Fibroblast of lung (primary cell): Measurements from ENCODE around the gene PALM. TPM values are rescaled to one million over a fixed set of nuclear protein-coding genes. Genes with fewer than 3 reads are reported as not detected.

ENCODE experiments used
- DNase-seq, 2 donors: peaks; one replicate each; pipeline versions ENCODE4 v3.0.0 to v3.0.0-alpha.2; 2010; ENCODE audit warnings: low read depth in 2 of 2
- H2AFZ ChIP-seq: 2 replicates; pipeline ENCODE4 v1.5.1; 2012; ENCODE audit warnings: low read length, control low read depth, inconsistent platforms
- H3K27ac ChIP-seq: 2 replicates; pipeline ENCODE4 v1.5.1; 2011; ENCODE audit warnings: low read length, control low read depth; ENCODE audit not compliant: insufficient read depth
- H3K27me3 ChIP-seq: 2 replicates; pipeline ENCODE4 v1.5.1; 2011; ENCODE audit warnings: mild to moderate bottlenecking, low read length; ENCODE audit not compliant: control insufficient read depth, insufficient read depth
- H3K36me3 ChIP-seq: 2 replicates; pipeline ENCODE4 v1.5.1; 2011; ENCODE audit warnings: low read length; ENCODE audit not compliant: control insufficient read depth, insufficient read depth
- H3K4me1 ChIP-seq: 2 replicates; pipeline ENCODE4 v1.5.1; 2011; ENCODE audit warnings: low read length; ENCODE audit not compliant: control insufficient read depth, insufficient read depth; ENCODE audit errors: extremely low read depth
- H3K4me2 ChIP-seq: 2 replicates; pipeline ENCODE4 v1.5.1; 2011; ENCODE audit warnings: low read length, control low read depth; ENCODE audit not compliant: insufficient read depth; ENCODE audit errors: extremely low read depth
- H3K4me3 ChIP-seq, 4 experiments: fragments of 200-600 bp in 1 of 4; sonication (generic) in 1 of 4; replicated peaks in 1 of 4; 2 replicates each; pipeline ENCODE4 v1.5.1; 2011 to 2016; ENCODE audit warnings: low read length in 4 of 4, low read depth in 3 of 4, mild to moderate bottlenecking in 3 of 4, control low read depth in 2 of 4, inconsistent platforms in 1 of 4, mixed read lengths in 1 of 4; ENCODE audit not compliant: insufficient read depth in 1 of 4; ENCODE audit errors: control extremely low read depth in 1 of 4
- H3K79me2 ChIP-seq: 2 replicates; pipeline ENCODE4 v1.5.1; 2012; ENCODE audit warnings: mild to moderate bottlenecking, low read length, inconsistent platforms; ENCODE audit not compliant: control insufficient read depth, insufficient read depth
- H3K9ac ChIP-seq: 2 replicates; pipeline ENCODE4 v1.5.1; 2011; ENCODE audit warnings: mild to moderate bottlenecking, low read length, control low read depth; ENCODE audit not compliant: insufficient read depth
- H3K9me3 ChIP-seq: 2 replicates; pipeline ENCODE4 v1.5.1; 2012; ENCODE audit warnings: low read depth, low read length; ENCODE audit not compliant: control insufficient read depth, insufficient read depth
- H4K20me1 ChIP-seq: 2 replicates; pipeline ENCODE4 v1.5.1; 2011; ENCODE audit warnings: low read length; ENCODE audit not compliant: control insufficient read depth, insufficient read depth; ENCODE audit errors: extremely low read depth
- CTCF ChIP-seq, 2 donors: IDR thresholded peaks in 1 of 2; conservative IDR thresholded peaks in 1 of 2; 1 replicate in 1 of 2; 2 replicates in 1 of 2; pipeline ENCODE4 v1.5.1; 2011 to 2012; ENCODE audit warnings: low read length in 2 of 2, control low read depth in 1 of 2, inconsistent platforms in 1 of 2, low read depth in 1 of 2, mild to moderate bottlenecking in 1 of 2
- EZH2 ChIP-seq: IDR thresholded peaks from 2 replicates; pipeline ENCODE4 v1.5.1; 2012; ENCODE audit warnings: low read length, control low read depth, mild to moderate bottlenecking; ENCODE audit errors: missing control alignments
- polyA plus RNA-seq, 2 donors: library from polyadenylated mRNA; depleted of rRNA in 1 of 2; stranded (reverse) in 1 of 2; unstranded in 1 of 2; fragments of >200 nt; gene quantifications; 2 replicates each; pipeline ENCODE4 v1.2.1, GENCODE V29; 2011 to 2012; ENCODE audit warnings: missing spikeins in 1 of 2
- total RNA-seq: library from RNA; depleted of rRNA; stranded (reverse); fragments of >200 nt; gene quantifications from 2 replicates; pipeline ENCODE4 v1.2.1, GENCODE V29; 2014

Gene PALM
- total and polyA plus RNA-seq, 2 donors (not counting 1 experiment from before 2014, with no cell fraction given), result 3.2 to 8.3 TPM

DNA sequence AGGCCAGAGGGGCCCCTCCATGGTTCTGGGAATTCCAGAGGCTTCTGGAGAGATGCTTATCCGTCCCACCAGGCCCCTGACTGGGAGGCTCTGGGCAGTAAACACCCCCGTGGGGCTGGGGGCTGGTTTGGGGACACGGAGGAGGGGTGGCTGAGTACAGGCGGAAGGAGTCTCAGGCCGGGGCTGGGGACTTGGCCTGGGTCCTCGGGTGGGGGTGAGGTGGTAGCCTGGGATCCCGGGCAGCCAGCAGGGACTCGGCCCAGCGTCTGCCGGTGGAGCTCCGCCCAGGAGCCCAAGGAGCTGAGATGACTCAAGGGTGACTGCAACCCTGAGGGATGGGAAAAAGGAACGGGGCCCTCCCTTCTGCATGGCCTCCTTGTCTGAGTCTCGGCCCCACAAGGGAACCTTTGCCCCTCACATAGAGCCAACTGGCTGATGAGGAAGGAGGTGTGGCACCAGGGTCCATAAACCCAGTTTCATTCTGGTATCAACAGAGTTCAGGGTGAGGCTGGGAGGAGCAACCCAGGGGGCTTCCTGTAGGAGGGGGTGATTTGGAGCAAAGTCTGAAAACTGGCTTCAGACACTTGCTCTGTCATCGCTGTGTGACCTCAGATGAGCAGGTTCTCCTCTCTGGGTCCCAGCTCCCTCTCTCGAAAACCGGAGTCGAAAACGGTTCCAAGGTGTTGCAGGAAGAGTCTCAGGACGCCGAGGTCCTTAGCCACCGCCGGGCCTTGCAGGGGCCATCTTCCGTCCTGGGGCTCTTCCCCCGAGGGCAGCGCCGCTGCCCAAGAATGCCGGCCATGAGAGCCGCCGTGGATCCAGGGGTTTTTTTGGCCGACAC, 43.0 kb downstream of the PALM start:
- TF ChIP-seq EZH2 (no peak), CTCF (conservative IDR thresholded peaks at IDR 0.05 in 1 of 2, IDR thresholded peaks at IDR 0.05 in 1 of 2; ENCODE audit: low read depth in 1 of 2, low read length in 2 of 2) (no peak)
- Histone ChIP-seq H3K36me3 (no peaks in the 10 kb centered on the region), H3K4me3 (no peak overlapping the region), H2AFZ (peak overlapping the region; percentile 19), H3K27me3 (no peaks in the 10 kb centered on the region), H3K9me3 (no peaks in the 10 kb centered on the region), H3K79me2 (no peaks in the 10 kb centered on the region), H3K27ac (peak overlapping the region; percentile 83), H4K20me1 (no peaks in the 10 kb centered on the region), H3K4me1 (peaks cover 16% of the 10 kb centered on the region), H3K4me2 (peak overlapping the region; percentile 48), H3K9ac (peak overlapping the region; percentile 26)
- peak; percentile 82 to 87 for DNase-seq

DNA sequence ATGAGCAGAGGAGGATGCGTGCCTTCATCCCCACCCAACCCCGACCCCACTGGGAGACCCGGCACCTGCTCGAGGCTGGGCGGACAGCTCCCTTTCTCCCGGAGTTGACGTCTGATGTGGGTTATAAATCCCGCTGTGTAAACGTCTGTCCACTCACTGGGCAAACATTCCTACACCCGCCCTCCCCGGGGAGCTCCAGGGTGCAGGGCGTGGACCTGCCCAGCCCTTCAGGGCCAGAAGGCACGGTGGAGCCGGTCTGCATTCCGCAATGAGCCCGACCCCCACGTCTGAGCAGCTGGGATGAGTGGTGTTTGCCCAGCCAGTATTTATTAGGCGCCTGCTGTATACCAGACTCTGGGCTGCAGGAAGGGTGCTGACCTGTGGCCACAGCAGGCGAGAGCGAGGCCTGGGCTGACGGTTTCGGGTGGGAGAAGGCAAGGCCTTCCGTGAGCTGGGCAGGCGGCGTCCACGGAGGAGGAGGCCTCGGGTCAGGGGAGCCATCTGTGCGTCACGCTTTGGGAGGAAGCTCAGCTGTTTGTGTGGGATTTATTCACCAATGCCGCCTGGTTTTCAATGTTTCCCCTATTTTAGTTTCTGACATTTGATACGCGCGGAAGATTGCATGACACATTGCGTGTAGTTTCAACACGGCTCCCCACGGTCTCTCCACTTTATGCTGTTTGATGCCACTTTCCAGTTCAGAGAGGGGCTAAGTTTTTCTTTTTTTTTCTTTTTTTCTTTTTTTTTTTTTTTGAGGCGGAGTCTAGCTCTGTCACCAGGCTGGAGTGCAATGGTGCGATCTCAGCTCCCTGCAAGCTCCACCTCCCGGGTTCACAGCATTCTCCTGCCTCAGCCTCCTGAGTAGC, 44.1 kb downstream of the PALM start:
- Histone ChIP-seq H3K36me3 (no peaks in the 10 kb centered on the region), H3K27ac (peak overlapping the region; percentile 92), H3K27me3 (no peaks in the 10 kb centered on the region), H3K4me1 (peaks cover 16% of the 10 kb centered on the region), H3K9me3 (no peaks in the 10 kb centered on the region), H3K4me2 (peak overlapping the region; percentile 25), H4K20me1 (no peaks in the 10 kb centered on the region), H3K4me3 (no peak overlapping the region), H3K79me2 (no peaks in the 10 kb centered on the region), H3K9ac (peak overlapping the region; percentile 65), H2AFZ (no peak overlapping the region)
- TF ChIP-seq EZH2 (no peak), CTCF (conservative IDR thresholded peaks at IDR 0.05 in 1 of 2, IDR thresholded peaks at IDR 0.05 in 1 of 2; ENCODE audit: low read depth in 1 of 2, low read length in 2 of 2) (no peak)
- DNase-seq, result peak; percentile 84 to 92

- H3K9me3 ChIP-seq, result no peaks in the 10 kb centered on the region
- H3K4me2 ChIP-seq, result no peak overlapping the region
- TF ChIP-seq CTCF (conservative IDR thresholded peaks at IDR 0.05 in 1 of 2, IDR thresholded peaks at IDR 0.05 in 1 of 2; ENCODE audit: low read depth in 1 of 2, low read length in 2 of 2) (no peak), EZH2 (no peak)
- H3K9ac ChIP-seq, result no peak overlapping the region
- no peaks in the 10 kb centered on the region for H3K79me2 ChIP-seq
- DNase-seq, result no peak
- no peaks in the 10 kb centered on the region for H4K20me1 ChIP-seq
- no peak overlapping the region for H3K27ac ChIP-seq
- no peaks in the 10 kb centered on the region for H3K27me3 ChIP-seq
- no peak overlapping the region for H2AFZ ChIP-seq
- peaks cover 16% of the 10 kb centered on the region for H3K4me1 ChIP-seq
- H3K36me3 ChIP-seq, result no peaks in the 10 kb centered on the region
- no peak overlapping the region for H3K4me3 ChIP-seq
These were observed 45.8 kb downstream of the PALM start for GRCh38 chr19:754530-754929.
